IMR-90 (cell line): ENCODE measurements around the gene ATXN1. TPM values are rescaled to one million over a fixed set of nuclear protein-coding genes. Genes with fewer than 3 reads are reported as not detected.

ENCODE experiments used
- ATAC-seq: fragments of 200-7000 bp; cut with Tn5 transposase; 2 replicates; pipeline ENCODE4 v1.9.1; 2020; ENCODE audit warnings: low read depth, mild to moderate bottlenecking, moderate library complexity
- BruUV-seq: library from RNA; stranded (reverse); fragments of 400-500 nt; replicated peaks from 2 replicates; lab custom pipeline; 2021; lab: Mats Ljungman, UMichigan
- CTCF ChIA-PET: fragments of 300-600 bp; formaldehyde crosslinking; extraction: SDS; loops from one replicate; lab custom pipeline; 2021; ENCODE audit warnings: antibody characterized with exemption; lab: Yijun Ruan, JAX
- POLR2A ChIA-PET: fragments of 300-600 bp; sonication (Branson Sonifier 250); formaldehyde crosslinking; loops from one replicate; lab custom pipeline; 2022; ENCODE audit warnings: antibody characterized with exemption; ENCODE audit not compliant: unreplicated experiment; lab: Charles Lee
- DNase-seq: peaks from one replicate; pipeline ENCODE4 v3.0.0; 2013
- H2AFZ ChIP-seq: replicated peaks from 2 replicates; pipeline ENCODE3; 2013; ENCODE audit warnings: low read length, mild to moderate bottlenecking; ENCODE audit not compliant: poor library complexity
- H2AK5ac ChIP-seq: 2 replicates; pipeline ENCODE4 v1.6.1; 2013; ENCODE audit warnings: low read depth, low read length, inconsistent platforms
- H2AK9ac ChIP-seq: replicated peaks from 2 replicates; pipeline ENCODE3; 2013; ENCODE audit warnings: mild to moderate bottlenecking, low read depth, low read length, moderate library complexity; ENCODE audit not compliant: poor library complexity
- H2BK120ac ChIP-seq: 2 replicates; pipeline ENCODE4 v1.6.1; 2013; ENCODE audit warnings: low read depth, low read length, inconsistent platforms
- H2BK15ac ChIP-seq: 3 replicates; pipeline ENCODE4 v1.6.1; 2013; ENCODE audit warnings: low read depth, low read length, inconsistent platforms
- H2BK20ac ChIP-seq: 2 replicates; pipeline ENCODE4 v1.6.1; 2013; ENCODE audit warnings: low read depth, mild to moderate bottlenecking, inconsistent platforms, low read length, moderate library complexity
- H2BK5ac ChIP-seq: 2 replicates; pipeline ENCODE4 v1.6.1; 2013; ENCODE audit warnings: mild to moderate bottlenecking, low read depth, low read length, inconsistent platforms; ENCODE audit not compliant: poor library complexity, severe bottlenecking
- H3K14ac ChIP-seq: replicated peaks from 2 replicates; pipeline ENCODE4 v1.6.1; 2013; ENCODE audit warnings: low read depth, low read length, inconsistent platforms
- H3K18ac ChIP-seq: 2 replicates; pipeline ENCODE4 v1.6.1; 2013; ENCODE audit warnings: low read depth, low read length, control low read depth
- H3K23ac ChIP-seq: 2 replicates; pipeline ENCODE4 v1.6.1; 2013; ENCODE audit warnings: low read depth, low read length, inconsistent platforms
- H3K27ac ChIP-seq: 2 replicates; pipeline ENCODE4 v1.5.1; 2013; ENCODE audit warnings: mild to moderate bottlenecking, control low read depth, low read length; ENCODE audit not compliant: insufficient read depth
- H3K27me3 ChIP-seq: 2 replicates; pipeline ENCODE4 v1.6.1; 2013; ENCODE audit warnings: low read length; ENCODE audit not compliant: control insufficient read depth, insufficient read depth
- H3K36me3 ChIP-seq: 2 replicates; pipeline ENCODE4 v1.6.1; 2013; ENCODE audit warnings: low read length, mixed read lengths; ENCODE audit not compliant: control insufficient read depth, insufficient read depth
- H3K4ac ChIP-seq: 2 replicates; pipeline ENCODE4 v1.6.1; 2013; ENCODE audit warnings: low read depth, low read length, inconsistent platforms
- H3K4me1 ChIP-seq: 2 replicates; pipeline ENCODE4 v1.6.1; 2013; ENCODE audit warnings: low read length, mixed read lengths; ENCODE audit not compliant: control insufficient read depth, insufficient read depth
- H3K4me2 ChIP-seq: 2 replicates; pipeline ENCODE4 v1.6.1; 2013; ENCODE audit warnings: low read depth, mild to moderate bottlenecking, control low read depth, low read length, moderate library complexity
- H3K4me3 ChIP-seq: 2 replicates; pipeline ENCODE4 v1.5.1; 2013; ENCODE audit warnings: low read depth, mild to moderate bottlenecking, control low read depth, low read length, moderate library complexity; ENCODE audit not compliant: insufficient read depth
- H3K56ac ChIP-seq: 2 replicates; pipeline ENCODE4 v1.6.1; 2013; ENCODE audit warnings: low read length, inconsistent platforms; ENCODE audit not compliant: insufficient read depth; ENCODE audit errors: extremely low read depth
- H3K79me1 ChIP-seq, 2 experiments: 2 replicates each; pipeline ENCODE4 v1.6.1; 2013; ENCODE audit warnings: low read length in 2 of 2, inconsistent platforms in 1 of 2, low read depth in 1 of 2
- H3K9ac ChIP-seq: 2 replicates; pipeline ENCODE4 v1.6.1; 2013; ENCODE audit warnings: low read depth, low read length, control low read depth
- H3K9me1 ChIP-seq: 2 replicates; pipeline ENCODE4 v1.6.1; 2013; ENCODE audit warnings: low read length, inconsistent platforms; ENCODE audit not compliant: insufficient read depth
- H3K9me3 ChIP-seq: 2 replicates; pipeline ENCODE4 v1.6.1; 2013; ENCODE audit warnings: low read length; ENCODE audit not compliant: control insufficient read depth, insufficient read depth
- H4K20me1 ChIP-seq: 2 replicates; pipeline ENCODE4 v1.6.1; 2013; ENCODE audit warnings: low read length, inconsistent platforms; ENCODE audit not compliant: insufficient read depth
- H4K5ac ChIP-seq: 2 replicates; pipeline ENCODE4 v1.6.1; 2013; ENCODE audit warnings: mild to moderate bottlenecking, low read depth, low read length, control low read depth
- H4K8ac ChIP-seq, 2 experiments: 2 replicates each; pipeline ENCODE4 v1.6.1; 2013; ENCODE audit warnings: low read depth in 2 of 2, low read length in 2 of 2, control low read depth in 1 of 2, inconsistent platforms in 1 of 2
- H4K91ac ChIP-seq: 2 replicates; pipeline ENCODE4 v1.6.1; 2013; ENCODE audit warnings: low read depth, low read length, inconsistent platforms; ENCODE audit not compliant: insufficient read depth
- CEBPB ChIP-seq: IDR thresholded peaks from 2 replicates; pipeline ENCODE4 v1.6.1; 2012; ENCODE audit warnings: low read depth, low read length, improper control_type of control experiment
- CHD1 ChIP-seq: IDR thresholded peaks from 2 replicates; pipeline ENCODE4 v1.6.1; 2012; ENCODE audit warnings: low read depth, low read length, improper control_type of control experiment
- MAFK ChIP-seq: IDR thresholded peaks from 2 replicates; pipeline ENCODE4 v1.6.1; 2012; ENCODE audit warnings: low read depth, low read length, improper control_type of control experiment
- MAZ ChIP-seq: IDR thresholded peaks from 2 replicates; pipeline ENCODE4 v1.6.1; 2012; ENCODE audit warnings: low read depth, mild to moderate bottlenecking, low read length, improper control_type of control experiment, moderate library complexity, borderline replicate concordance
- MXI1 ChIP-seq: IDR thresholded peaks from 2 replicates; pipeline ENCODE4 v1.6.1; 2012; ENCODE audit warnings: low read depth, mild to moderate bottlenecking, low read length, moderate library complexity, borderline replicate concordance
- NFE2L2 ChIP-seq: fragments of 150-350 bp; IDR thresholded peaks from 2 replicates; pipeline ENCODE4 v1.6.1; 2016; ENCODE audit warnings: low read depth, mild to moderate bottlenecking, low read length
- POLR2A ChIP-seq: IDR thresholded peaks from 2 replicates; pipeline ENCODE4 v1.6.1; 2012; ENCODE audit warnings: mild to moderate bottlenecking, low read depth, low read length
- RFX5 ChIP-seq: IDR thresholded peaks from 2 replicates; pipeline ENCODE4 v1.8.0; 2012; ENCODE audit warnings: low read depth, mild to moderate bottlenecking, low read length, moderate library complexity
- WGBS, 2 experiments: methylation state at CpG; one replicate each; pipeline versions ENCODE4 v1.1.5 to v1.1.7; 2013; ENCODE audit warnings: missing lambda C conversion rate in 2 of 2; ENCODE audit not compliant: insufficient read length in 1 of 2; ENCODE audit errors: extremely low coverage in 2 of 2; 5-methylcytosine and 5-hydroxymethylcytosine counted together
- dilution Hi-C: fragments of 300-500 bp; cut with HindIII; formaldehyde crosslinking; loops from one replicate; pipeline ENCODE4 v1.14.3; 2018; ENCODE audit warnings: low sequenced_read_pairs; ENCODE audit not compliant: unreplicated experiment
- in situ Hi-C: fragments of 300-500 bp; cut with MboI; formaldehyde crosslinking; loops from 3 replicates; pipeline ENCODE4 v1.14.3; 2019; ENCODE audit warnings: low sequenced_read_pairs, inconsistent platforms, mixed read lengths
- intact Hi-C: fragments of 100-400 bp; cut with micrococcal nuclease; formaldehyde crosslinking; loops from 2 replicates; pipeline ENCODE4 v1.10.0; 2022
- polyA plus RNA-seq, 3 experiments: library from polyadenylated mRNA; depleted of rRNA; stranded (reverse); fragments of >200 nt; gene quantifications; 2 replicates each; pipeline ENCODE4 v1.2.3, GENCODE V29; 2012; ENCODE audit warnings: low replicate concordance in 1 of 3
- total RNA-seq: library from RNA; depleted of rRNA; stranded (reverse); fragments of >200 nt; gene quantifications from 2 replicates; pipeline ENCODE4 v1.2.3, GENCODE V29; 2012
- TF ChIP-seq, protein P1 (sequence below): conservative IDR thresholded peaks from 2 replicates; pipeline ENCODE4 v1.5.1; 2012; ENCODE audit warnings: mild to moderate bottlenecking, low read depth, low read length, improper control_type of control experiment

The ATXN1 gene
- total and polyA plus RNA-seq, 2 of the 4 experiments (the other 2 are of a cell fraction) = 7.3 to 11.1 TPM

DNA sequence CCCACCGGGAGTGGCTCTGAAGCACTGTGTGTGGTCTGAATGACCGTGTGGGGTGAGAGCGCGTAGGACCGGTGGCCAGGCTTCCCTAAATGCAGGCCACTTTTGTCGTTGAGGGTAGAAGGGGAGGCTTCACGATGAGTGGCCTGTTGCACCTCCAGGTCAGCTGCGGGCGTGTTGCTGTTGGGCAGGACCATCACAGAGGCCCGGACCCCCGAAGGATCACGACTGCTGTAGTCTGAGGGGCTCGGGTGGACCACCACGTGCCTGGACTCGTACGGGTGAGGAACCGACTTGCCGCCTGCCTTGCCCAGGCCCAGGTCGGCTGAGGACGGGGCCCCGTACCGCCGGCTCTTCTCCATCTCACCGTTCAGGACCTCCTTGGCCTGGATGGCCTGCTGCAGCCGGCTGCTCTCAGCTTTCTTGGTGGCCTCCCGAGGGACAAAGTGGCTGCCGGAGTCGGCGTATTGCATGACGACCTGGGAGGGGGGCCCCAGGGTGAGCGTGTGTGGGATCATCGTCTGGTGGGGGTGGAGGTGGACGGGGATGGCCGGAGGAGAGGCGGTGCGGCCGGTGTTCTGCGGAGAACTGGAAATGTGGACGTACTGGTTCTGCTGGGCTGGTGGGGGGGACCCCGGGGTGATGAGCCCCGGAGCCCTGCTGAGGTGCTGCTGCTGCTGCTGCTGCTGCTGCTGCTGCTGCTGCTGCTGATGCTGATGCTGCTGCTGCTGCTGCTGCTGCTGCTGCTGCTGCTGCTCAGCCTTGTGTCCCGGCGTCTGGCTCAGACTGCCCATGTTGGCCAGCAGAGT, 434.1 kb downstream of the ATXN1 start:
- dilution Hi-C loops = no loop called here
- Histone ChIP-seq H4K5ac (no peak overlapping the region), H3K4me1 (peaks cover 4% of the 10 kb centered on the region), H4K8ac (no peak overlapping the region), H3K14ac (no peak overlapping the region), H3K9ac (no peak overlapping the region), H2BK20ac (no peak overlapping the region), H4K20me1 (peaks cover 8% of the 10 kb centered on the region; the same call in 1 of the 2 replicates), H3K79me1 (peaks cover under 1 to 6% of the 10 kb centered on the region in 2 experiments; a peak in 1 of 4 replicates), H3K27ac (no peak overlapping the region), H3K56ac (no peak overlapping the region), H2BK5ac (no peak overlapping the region), H3K27me3 (no peaks in the 10 kb centered on the region), H3K4ac (no peak overlapping the region), H2AK9ac (no peak overlapping the region), H3K9me1 (peaks cover 2% of the 10 kb centered on the region; the same call in 1 of the 2 replicates), H2BK15ac (no peak overlapping the region), H3K18ac (no peak overlapping the region), H3K4me3 (no peak overlapping the region), H2BK120ac (no peak overlapping the region), H3K36me3 (peaks cover 19% of the 10 kb centered on the region), H4K91ac (no peak overlapping the region), H2AFZ (no peak overlapping the region), H2AK5ac (no peak overlapping the region), H3K4me2 (no peak overlapping the region), H3K23ac (no peak overlapping the region), H3K9me3 (no peaks in the 10 kb centered on the region)
- intact Hi-C loops = no loop called here
- WGBS, 2 experiments = 95% methylated on average over 28 of the region's 43 CpGs; no CpG with 5 or more reads in 1 of the 2 experiments
- in situ Hi-C loops = no loop called here
- CTCF ChIA-PET = no interaction called here
- DNase-seq (no peak), ATAC-seq (no peak)
- no TSS peak for BruUV-seq
- POLR2A ChIA-PET = no interaction called here
- TF ChIP-seq, protein P1, sequence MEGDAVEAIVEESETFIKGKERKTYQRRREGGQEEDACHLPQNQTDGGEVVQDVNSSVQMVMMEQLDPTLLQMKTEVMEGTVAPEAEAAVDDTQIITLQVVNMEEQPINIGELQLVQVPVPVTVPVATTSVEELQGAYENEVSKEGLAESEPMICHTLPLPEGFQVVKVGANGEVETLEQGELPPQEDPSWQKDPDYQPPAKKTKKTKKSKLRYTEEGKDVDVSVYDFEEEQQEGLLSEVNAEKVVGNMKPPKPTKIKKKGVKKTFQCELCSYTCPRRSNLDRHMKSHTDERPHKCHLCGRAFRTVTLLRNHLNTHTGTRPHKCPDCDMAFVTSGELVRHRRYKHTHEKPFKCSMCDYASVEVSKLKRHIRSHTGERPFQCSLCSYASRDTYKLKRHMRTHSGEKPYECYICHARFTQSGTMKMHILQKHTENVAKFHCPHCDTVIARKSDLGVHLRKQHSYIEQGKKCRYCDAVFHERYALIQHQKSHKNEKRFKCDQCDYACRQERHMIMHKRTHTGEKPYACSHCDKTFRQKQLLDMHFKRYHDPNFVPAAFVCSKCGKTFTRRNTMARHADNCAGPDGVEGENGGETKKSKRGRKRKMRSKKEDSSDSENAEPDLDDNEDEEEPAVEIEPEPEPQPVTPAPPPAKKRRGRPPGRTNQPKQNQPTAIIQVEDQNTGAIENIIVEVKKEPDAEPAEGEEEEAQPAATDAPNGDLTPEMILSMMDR = no peak
- TF ChIP-seq MAZ (no peak), NFE2L2 (no peak), MXI1 (no peak), CEBPB (no peak), RFX5 (no peak), POLR2A (no peak), MAFK (no peak), CHD1 (no peak)
